Stimulated activated CD4-positive, alpha-beta T cell treated with anti-CD3 and anti-CD28 coated beads, Interleukin-15, amount 100 ng/mL, for 48 hours (primary cell): ENCODE results near the gene COL4A4.

Experiments
- DNase-seq, 2 donors: peaks; one replicate each; pipeline ENCODE4 v3.0.0-alpha.2; 2020; ENCODE audit warnings: low read depth in 2 of 2

Gene COL4A4

GRCh38 chr2:226981791-226982326, 182.1 kb downstream of the COL4A4 start:
- no peak for DNase-seq

GRCh38 chr2:226979004-226979403, 185.0 kb downstream of the COL4A4 start:
- no peak for DNase-seq

DNA sequence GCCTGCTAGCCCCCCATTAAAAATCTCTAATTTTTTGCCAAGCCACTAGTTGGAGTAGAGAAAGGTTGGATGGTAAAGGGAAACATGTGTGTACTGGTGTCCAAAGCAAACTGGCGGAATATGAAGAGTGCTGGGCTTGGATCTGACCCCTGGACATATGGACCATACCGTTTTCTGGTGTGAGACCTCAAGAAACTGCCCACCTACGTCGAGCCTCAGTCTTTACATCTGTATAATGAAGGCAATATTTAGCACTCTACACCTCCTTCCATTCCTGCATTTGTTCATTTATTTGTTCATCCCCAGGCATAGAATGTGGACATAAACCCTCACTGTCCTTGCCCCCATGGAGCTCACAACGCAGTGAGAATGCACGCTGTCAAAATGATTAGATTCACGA, 185.7 kb downstream of the COL4A4 start:
- DNase-seq, result no peak

- DNase-seq, result no peak
Observed at GRCh38 chr2:226977775-226978190, 186.2 kb downstream of the COL4A4 start.

DNA sequence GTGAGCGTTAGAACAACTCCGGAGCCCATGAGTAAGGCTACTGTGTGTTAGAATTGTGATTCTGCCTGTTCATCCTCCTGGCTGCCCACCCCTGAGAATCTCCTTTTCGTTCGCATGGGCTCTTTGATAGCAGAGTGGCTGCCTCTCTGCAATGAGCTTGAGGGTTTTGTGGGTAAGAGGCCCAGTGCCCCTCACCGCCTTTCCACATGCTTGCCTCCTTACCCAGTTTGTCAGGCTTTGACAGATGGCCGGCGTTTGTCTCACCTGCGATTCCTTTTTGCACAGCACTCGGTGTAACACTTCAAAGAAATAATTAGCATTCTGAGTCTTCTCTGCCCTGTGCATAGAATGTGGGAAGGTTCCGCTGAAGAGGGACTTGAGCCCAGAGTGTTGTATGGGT, 190.2 kb downstream of the COL4A4 start:
- no peak for DNase-seq

DNA sequence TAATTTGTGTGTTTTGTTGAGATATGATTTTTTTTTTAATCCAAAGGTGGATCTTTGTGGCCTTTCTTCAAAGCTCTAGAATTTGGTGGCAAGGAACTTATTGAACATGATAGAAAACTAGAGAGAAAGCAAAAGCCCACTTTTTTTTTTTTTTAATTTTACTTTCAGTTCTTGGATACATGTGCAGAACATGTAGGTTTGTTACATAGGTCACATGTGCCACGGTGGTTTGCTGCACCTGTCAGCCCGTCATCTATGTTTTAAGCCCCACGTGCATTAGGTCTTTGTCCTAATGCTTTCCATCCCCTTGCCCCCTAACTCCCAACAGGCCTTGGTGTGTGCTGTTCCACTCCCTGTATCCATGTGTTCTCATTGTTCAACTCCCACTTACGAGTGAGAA, 192.2 kb downstream of the COL4A4 start:
- no peak for DNase-seq

DNA sequence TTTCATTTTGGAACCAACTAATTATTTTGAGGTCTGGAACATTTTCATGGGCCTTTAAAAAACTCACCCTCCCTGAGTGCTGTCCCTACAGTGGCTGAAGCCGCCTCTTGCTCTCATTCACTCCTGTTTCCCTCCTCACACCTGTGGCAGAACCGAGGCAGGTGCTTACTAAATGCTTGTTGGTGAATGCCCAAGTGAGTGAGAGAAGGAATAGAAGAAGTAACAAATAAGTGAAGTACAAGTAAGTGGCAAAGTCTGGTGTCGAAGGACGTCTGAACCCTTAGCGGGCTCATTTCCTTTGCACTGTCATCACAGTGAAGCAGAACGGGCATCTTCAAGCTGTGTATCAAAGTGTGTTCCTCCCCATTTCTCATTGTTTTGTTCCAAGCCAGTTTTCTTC, 192.9 kb downstream of the COL4A4 start:
- DNase-seq, result no peak

- DNase-seq, result no peak
Observed at GRCh38 chr2:226970362-226970761, 193.6 kb downstream of the COL4A4 start.

DNA sequence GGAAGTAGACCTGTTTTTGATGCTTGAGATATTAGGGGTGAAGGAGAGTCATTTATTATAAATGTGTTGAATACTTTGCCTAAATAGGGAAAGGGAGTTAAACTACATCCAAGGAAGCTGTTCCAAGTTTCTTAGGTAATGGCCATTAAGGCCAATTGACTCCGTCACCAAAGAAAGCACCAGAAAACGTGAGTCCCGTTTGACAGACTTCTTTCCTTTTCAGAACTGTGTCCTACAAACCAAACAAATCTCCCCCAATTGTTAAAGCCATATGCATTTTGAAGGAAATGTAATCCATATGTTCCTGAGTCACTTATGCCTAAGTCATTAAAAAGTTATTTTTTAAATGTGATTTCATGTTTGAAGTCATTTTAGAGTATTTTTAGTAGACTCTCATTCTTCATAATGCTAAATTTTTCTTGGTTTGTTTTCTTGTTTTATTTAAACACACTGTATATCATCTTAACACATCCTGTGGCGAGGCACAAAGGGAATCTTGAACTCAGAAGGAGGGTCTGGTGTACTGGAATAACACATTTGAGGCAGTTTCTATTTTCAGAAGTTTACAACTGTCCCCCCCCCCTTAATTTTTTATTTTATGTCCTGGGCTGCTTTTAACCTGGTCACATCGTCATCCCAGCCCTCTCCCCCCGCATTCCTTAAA, 194.5 kb downstream of the COL4A4 start:
- no peak for DNase-seq

DNA sequence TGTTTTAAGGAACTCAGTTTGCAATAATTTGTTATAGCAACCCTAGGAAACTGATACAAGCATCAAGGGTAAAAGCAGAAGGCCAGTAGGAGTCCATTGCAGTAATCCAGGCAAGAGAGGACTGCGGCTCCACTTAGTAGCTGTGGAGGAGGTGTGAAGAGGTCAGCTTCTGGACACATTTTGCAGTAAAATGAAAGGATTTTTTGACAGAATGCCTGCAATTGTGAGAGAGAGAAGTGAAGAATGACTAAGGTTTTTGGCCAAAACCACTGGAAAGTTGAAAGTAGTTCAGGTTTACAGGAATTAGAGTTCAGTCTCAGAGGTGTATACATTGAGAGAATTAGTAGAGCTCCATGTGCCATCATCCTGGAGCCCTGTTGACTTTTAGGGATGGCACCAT, 198.6 kb downstream of the COL4A4 start:
- no peak for DNase-seq

DNA sequence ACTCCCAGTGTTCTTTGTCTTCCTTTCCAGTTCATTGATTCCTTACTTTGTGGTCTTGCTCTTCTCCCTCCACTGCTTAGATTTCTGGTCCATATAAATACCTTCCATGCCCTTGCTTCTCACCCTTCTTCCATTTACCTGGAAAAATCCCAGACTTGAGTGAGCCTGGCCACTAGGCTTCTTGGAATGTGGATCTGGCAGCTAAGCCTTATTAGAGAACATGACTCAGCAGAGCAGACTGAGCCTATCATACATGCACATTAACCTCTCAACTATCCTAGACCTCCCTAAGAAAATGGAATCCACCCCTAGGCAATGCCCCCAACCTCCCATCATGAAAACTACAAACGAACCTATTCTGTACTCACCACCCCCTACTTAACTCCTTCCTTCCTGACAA, 200.5 kb downstream of the COL4A4 start:
- DNase-seq, result no peak

DNA sequence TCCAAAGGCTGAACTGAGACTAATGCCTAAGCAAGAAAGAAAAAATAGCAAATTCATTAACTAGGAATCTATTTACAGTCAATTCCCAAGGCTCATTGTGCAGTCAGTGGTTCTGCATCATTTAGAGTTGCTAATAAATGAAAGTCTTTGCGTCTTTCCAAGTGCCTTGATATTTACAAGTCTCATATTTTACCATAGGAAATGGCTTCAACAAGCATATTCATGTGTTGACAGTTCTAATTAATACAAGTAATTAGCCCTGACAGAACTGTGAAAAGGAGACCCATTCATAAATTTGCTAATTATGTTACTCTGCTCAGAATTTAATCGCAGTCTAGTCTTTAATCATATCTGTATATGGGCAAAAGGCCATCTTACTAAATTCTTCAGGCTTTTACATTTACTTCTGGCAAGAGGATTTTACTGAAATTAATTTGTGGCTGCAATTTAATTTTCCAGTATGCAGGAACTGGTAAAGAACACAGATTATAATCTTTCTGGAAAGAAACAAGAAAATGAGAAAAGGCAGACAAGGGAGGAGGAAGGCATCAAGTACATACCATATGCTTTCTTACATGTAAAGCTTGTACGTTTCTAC, 201.7 kb downstream of the COL4A4 start:
- no peak for DNase-seq

GRCh38 chr2:226959418-226959817, 204.6 kb downstream of the COL4A4 start:
- DNase-seq, result no peak

GRCh38 chr2:226956659-226957058, 207.3 kb downstream of the COL4A4 start:
- no peak for DNase-seq

- DNase-seq, result no peak
Observed at GRCh38 chr2:226953826-226954225, 210.2 kb downstream of the COL4A4 start.

DNA sequence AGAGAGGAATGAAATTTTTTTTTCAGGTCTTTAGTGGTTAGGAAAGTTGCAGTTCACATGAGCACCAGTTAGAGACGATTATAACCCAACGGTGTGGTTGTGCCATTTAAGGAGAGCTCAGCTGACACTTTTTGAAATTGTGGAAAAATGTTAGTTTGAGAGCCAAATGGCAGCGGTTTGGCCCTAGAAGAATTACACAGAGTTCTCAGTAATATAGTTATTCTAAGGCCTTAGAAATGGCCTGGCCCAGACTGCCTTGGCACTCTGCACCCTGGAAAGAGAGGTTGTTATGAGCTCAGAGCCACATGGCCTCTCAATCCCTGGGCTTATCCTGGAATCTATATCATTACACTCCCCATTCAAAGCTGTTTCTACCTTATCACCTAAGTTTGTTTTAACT, 210.8 kb downstream of the COL4A4 start:
- DNase-seq, result no peak
